ENCODE data around the gene MAP3K3.

The MAP3K3 gene

GRCh38 chr17:63694950-63695773 lies 72.9 kb downstream of the MAP3K3 start:
- TF ChIP-seq REST (IDR thresholded peaks at IDR 0.05; ENCODE audit: insufficient replicate concordance, low read depth) (no peak), CTCF (IDR thresholded peaks at IDR 0.05; ENCODE audit: insufficient read depth, low read length) (no peak), GABPA (IDR thresholded peaks at IDR 0.05; ENCODE audit: low read depth) (no peak), SPI1 (IDR thresholded peaks at IDR 0.05; ENCODE audit: borderline replicate concordance, low read depth) (no peak), POLR2AphosphoS5 (IDR thresholded peaks at IDR 0.05; ENCODE audit: low read depth) (no peak; the same call in 1 of the 2 replicates)
- no peak overlapping the region for H3K4me3 ChIP-seq (replicated peaks; ENCODE audit: insufficient read depth, low read length)
- no peak for DNase-seq (ENCODE audit: low read depth in 1 of 2, low spot score in 1 of 2)
- no peaks in the 10 kb centered on the region for H3K27me3 ChIP-seq (ENCODE audit: insufficient read depth, poor library complexity, severe bottlenecking)
- H3K27ac ChIP-seq (replicated peaks), result no peak overlapping the region

- no peak for DNase-seq (ENCODE audit: low read depth in 1 of 2, low spot score in 1 of 2)
- Histone ChIP-seq H3K27ac (replicated peaks) (no peak overlapping the region), H3K4me3 (replicated peaks; ENCODE audit: insufficient read depth, low read length) (no peak overlapping the region), H3K27me3 (ENCODE audit: insufficient read depth, poor library complexity, severe bottlenecking) (no peaks in the 10 kb centered on the region)
- TF ChIP-seq POLR2AphosphoS5 (IDR thresholded peaks at IDR 0.05; ENCODE audit: low read depth), result peak; percentile 20
- no peak for TF ChIP-seq CTCF (IDR thresholded peaks at IDR 0.05; ENCODE audit: insufficient read depth, low read length)
- TF ChIP-seq SPI1 (IDR thresholded peaks at IDR 0.05; ENCODE audit: borderline replicate concordance, low read depth), result no peak
- TF ChIP-seq GABPA (IDR thresholded peaks at IDR 0.05; ENCODE audit: low read depth), result no peak
- TF ChIP-seq REST (IDR thresholded peaks at IDR 0.05; ENCODE audit: insufficient replicate concordance, low read depth), result no peak
Observed at GRCh38 chr17:63695889-63696288, 73.7 kb downstream of the MAP3K3 start.

DNA sequence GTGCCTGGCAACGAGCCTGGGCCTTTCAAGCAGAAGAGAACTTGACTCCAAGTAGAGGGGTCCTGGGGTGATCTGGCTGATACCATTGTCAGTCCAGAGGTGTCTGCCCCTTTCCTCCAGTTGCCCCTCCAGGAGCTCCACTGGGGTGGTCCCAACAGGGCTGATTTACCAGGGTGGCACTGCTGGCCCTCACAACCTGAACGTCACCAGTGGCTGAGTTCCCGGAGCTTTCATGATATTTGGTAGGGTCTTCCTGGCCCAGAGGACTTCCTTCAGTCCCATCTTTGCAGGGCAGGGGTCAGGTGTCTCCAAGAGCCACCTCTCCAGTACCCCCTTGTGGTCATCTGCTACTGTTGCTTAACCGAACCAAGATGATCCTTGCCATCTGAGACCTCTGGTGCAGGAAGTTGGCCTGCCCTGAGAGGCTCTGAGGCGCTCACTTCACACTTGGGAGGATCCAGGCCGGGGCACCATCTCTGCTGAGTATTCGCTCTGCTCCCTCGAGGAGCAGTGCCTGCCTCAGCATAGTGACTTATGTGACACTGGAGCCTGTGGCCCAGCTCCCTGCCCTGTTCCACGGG lies 74.3 kb downstream of the MAP3K3 start:
- Histone ChIP-seq H3K27me3 (ENCODE audit: insufficient read depth, poor library complexity, severe bottlenecking) (no peaks in the 10 kb centered on the region), H3K4me3 (replicated peaks; ENCODE audit: insufficient read depth, low read length) (no peak overlapping the region), H3K27ac (replicated peaks) (no peak overlapping the region)
- DNase-seq (ENCODE audit: low read depth in 1 of 2, low spot score in 1 of 2), result peak in 1 of 2 experiments; percentile 60
- TF ChIP-seq SPI1 (IDR thresholded peaks at IDR 0.05; ENCODE audit: borderline replicate concordance, low read depth), result no peak
- TF ChIP-seq CTCF (IDR thresholded peaks at IDR 0.05; ENCODE audit: insufficient read depth, low read length), result peak; percentile 9

Data from HL-60 (cell line).